Measurements from ENCODE around the gene CHD2.

CHD2 gene

GRCh38 chr15:92949604-92950249, 49.6 kb downstream of the CHD2 start:
- in situ Hi-C loops (cut with MboI; ENCODE audit: low pct_unique_long_range_greater_than_20kb, low sequenced_read_pairs): no loop called here
- peak; percentile 23 for DNase-seq

- in situ Hi-C loops (cut with MboI; ENCODE audit: low pct_unique_long_range_greater_than_20kb, low sequenced_read_pairs): no loop called here
- DNase-seq: no peak
Observed at GRCh38 chr15:92951800-92952457, 51.8 kb downstream of the CHD2 start.

GRCh38 chr15:92952458-92952850, 52.3 kb downstream of the CHD2 start:
- no peak for DNase-seq
- in situ Hi-C loops (cut with MboI; ENCODE audit: low pct_unique_long_range_greater_than_20kb, low sequenced_read_pairs): no loop called here

DNA sequence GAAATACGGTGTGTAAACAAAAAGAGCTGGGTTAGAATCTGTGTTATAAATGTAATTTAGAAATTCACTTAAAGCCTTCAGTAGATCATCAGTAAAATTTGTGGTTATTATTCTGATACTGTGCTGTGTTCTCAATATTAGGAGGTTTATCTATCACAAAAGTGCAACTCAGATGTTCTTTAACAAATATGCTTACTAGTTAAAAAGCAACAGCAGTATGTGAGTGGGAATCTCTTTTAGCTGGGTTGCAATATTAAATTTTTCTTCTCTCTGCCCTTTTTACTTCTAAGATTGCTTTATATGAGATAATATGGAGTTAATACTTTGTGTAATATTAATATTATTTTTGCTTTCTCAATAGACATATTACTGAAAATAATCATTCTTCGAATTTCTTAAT, 53.4 kb downstream of the CHD2 start:
- in situ Hi-C loops (cut with MboI; ENCODE audit: low pct_unique_long_range_greater_than_20kb, low sequenced_read_pairs): no loop called here
- DNase-seq: no peak

DNA sequence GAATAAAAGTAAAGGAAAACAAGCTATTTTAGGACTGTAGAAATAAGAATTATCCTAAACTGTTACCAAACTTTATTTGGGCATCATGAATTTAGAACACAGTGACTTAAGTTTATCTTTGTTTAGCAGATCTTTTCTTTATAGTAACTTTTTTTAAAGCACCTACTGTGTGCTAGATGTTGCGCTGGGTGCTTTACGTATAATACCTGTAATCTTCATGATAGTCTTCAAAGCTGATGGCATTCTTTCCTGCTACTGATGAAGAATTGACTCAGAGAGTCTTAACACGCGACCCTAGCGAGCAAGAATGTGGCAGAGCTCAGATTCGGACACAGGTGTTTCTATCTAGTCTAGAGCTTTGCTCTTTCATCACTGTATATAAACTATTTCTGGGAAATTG, 53.9 kb downstream of the CHD2 start:
- in situ Hi-C loops (cut with MboI; ENCODE audit: low pct_unique_long_range_greater_than_20kb, low sequenced_read_pairs): no loop called here
- DNase-seq: no peak

GRCh38 chr15:92954578-92954977, 54.5 kb downstream of the CHD2 start:
- DNase-seq: peak; percentile 41
- in situ Hi-C loops (cut with MboI; ENCODE audit: low pct_unique_long_range_greater_than_20kb, low sequenced_read_pairs): no loop called here

- in situ Hi-C loops (cut with MboI; ENCODE audit: low pct_unique_long_range_greater_than_20kb, low sequenced_read_pairs): no loop called here
- DNase-seq: no peak
Observed at GRCh38 chr15:92955706-92956105, 55.6 kb downstream of the CHD2 start.

- no peak for DNase-seq
- in situ Hi-C loops (cut with MboI; ENCODE audit: low pct_unique_long_range_greater_than_20kb, low sequenced_read_pairs): no loop called here
Observed at GRCh38 chr15:92958105-92958504, 58.0 kb downstream of the CHD2 start.

DNA sequence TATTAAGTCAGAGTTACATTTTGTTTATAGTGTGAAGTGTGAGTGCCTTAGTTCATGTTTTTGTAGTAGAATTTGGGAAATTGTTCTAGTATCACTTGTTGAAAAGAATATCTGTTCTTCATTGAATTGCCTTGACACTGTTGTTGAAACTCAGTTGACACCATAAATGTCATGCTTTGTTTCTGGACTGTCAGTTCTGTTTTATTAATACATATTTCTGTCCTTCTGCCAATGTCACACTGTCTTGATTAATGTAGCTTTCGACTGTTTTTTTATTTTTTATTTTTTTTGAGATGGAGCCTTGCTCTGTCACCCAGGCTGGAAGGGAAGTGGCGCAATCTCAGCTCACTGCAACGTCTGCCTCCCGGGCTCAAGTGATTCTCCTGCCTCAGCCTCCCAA, 59.1 kb downstream of the CHD2 start:
- in situ Hi-C loops (cut with MboI; ENCODE audit: low pct_unique_long_range_greater_than_20kb, low sequenced_read_pairs): no loop called here
- DNase-seq: no peak

GRCh38 chr15:92960996-92961681, 61.0 kb downstream of the CHD2 start:
- no peak for DNase-seq
- in situ Hi-C loops (cut with MboI; ENCODE audit: low pct_unique_long_range_greater_than_20kb, low sequenced_read_pairs): no loop called here

GRCh38 chr15:92962914-92963313, 62.8 kb downstream of the CHD2 start:
- in situ Hi-C loops (cut with MboI; ENCODE audit: low pct_unique_long_range_greater_than_20kb, low sequenced_read_pairs): no loop called here
- no peak for DNase-seq

- in situ Hi-C loops (cut with MboI; ENCODE audit: low pct_unique_long_range_greater_than_20kb, low sequenced_read_pairs): no loop called here
- DNase-seq: no peak
Observed at GRCh38 chr15:92963794-92964193, 63.7 kb downstream of the CHD2 start.

GRCh38 chr15:92968926-92969651, 69.0 kb downstream of the CHD2 start:
- peak; percentile 14 for DNase-seq
- in situ Hi-C loops (cut with MboI; ENCODE audit: low pct_unique_long_range_greater_than_20kb, low sequenced_read_pairs): no loop called here

- in situ Hi-C loops (cut with MboI; ENCODE audit: low pct_unique_long_range_greater_than_20kb, low sequenced_read_pairs): no loop called here
Observed at GRCh38 chr15:92970656-92971055, 70.5 kb downstream of the CHD2 start.

DNA sequence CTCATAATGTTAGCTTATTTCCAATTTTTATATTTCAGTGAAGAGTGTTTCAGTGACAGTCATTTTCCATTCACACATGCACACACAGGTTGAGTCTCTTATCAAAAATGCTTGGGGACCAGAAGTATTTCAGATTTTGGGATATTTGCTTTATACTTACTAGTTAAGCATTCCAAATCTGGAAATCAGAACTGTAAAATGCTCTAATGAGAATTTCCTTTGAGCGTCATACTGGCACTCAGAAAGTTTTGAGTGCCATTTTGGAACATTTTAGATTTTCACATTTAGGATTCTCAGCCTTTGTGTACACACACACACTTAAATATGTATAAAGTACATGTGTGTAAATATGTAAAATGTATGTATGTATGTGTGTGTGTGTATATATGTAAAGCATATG, 71.0 kb downstream of the CHD2 start:
- no peak for DNase-seq
- in situ Hi-C loops (cut with MboI; ENCODE audit: low pct_unique_long_range_greater_than_20kb, low sequenced_read_pairs): no loop called here

More at GRCh38 chr15:92970656-92971055, 70.5 kb downstream of the CHD2 start:
- DNase-seq: no peak

DNA sequence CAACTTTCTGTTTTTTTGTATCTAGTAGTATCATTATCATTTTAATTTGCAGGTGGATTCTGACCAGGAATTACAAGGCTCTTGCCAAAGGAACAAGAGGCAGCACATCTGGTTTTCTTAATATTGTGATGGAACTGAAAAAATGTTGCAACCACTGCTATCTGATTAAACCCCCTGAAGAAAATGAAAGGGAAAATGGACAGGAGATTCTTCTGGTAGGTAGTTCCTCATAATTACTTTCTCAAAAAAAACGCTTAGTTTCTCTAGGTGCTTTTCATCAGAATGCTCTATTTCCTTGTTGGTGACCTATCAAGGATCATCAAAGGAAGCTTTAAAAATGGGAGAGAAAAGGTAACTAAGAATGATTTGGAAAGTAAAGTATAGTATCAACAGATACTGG, 71.6 kb downstream of the CHD2 start:
- in situ Hi-C loops (cut with MboI; ENCODE audit: low pct_unique_long_range_greater_than_20kb, low sequenced_read_pairs): no loop called here

GRCh38 chr15:92974183-92974915, 74.2 kb downstream of the CHD2 start:
- DNase-seq: no peak
- in situ Hi-C loops (cut with MboI; ENCODE audit: low pct_unique_long_range_greater_than_20kb, low sequenced_read_pairs): no loop called here

More for the DNA sequence above, 71.6 kb downstream of the CHD2 start:
- no peak for DNase-seq

- peak; percentile 11 for DNase-seq
- in situ Hi-C loops (cut with MboI; ENCODE audit: low pct_unique_long_range_greater_than_20kb, low sequenced_read_pairs): no loop called here
Observed at GRCh38 chr15:92979011-92979701, 79.0 kb downstream of the CHD2 start.

DNA sequence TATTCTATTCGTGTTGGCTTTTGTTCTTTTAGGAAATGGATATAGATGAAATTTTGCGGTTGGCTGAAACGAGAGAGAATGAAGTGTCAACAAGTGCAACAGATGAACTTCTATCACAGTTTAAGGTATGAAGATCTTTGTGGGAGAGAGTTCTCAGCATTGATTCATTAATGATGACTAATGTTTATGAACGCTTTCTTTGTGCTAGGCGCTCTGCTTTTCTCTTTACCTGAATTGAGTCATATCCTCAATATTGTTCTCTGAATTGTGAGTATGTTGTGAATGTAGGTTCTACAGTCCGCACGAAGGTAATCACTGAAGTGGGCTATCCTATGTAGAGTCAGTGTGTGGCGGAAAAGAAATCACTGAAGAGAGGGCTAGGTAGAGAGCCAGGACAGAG, 81.2 kb downstream of the CHD2 start:
- DNase-seq: no peak

More for the DNA sequence above, 81.2 kb downstream of the CHD2 start:
- in situ Hi-C loops (cut with MboI; ENCODE audit: low pct_unique_long_range_greater_than_20kb, low sequenced_read_pairs): no loop called here
